Measurements from ENCODE around the gene YPEL2.

YPEL2 gene

GRCh38 chr17:59345476-59345875, 14.0 kb downstream of the YPEL2 start:
- TF ChIP-seq, protein P1, sequence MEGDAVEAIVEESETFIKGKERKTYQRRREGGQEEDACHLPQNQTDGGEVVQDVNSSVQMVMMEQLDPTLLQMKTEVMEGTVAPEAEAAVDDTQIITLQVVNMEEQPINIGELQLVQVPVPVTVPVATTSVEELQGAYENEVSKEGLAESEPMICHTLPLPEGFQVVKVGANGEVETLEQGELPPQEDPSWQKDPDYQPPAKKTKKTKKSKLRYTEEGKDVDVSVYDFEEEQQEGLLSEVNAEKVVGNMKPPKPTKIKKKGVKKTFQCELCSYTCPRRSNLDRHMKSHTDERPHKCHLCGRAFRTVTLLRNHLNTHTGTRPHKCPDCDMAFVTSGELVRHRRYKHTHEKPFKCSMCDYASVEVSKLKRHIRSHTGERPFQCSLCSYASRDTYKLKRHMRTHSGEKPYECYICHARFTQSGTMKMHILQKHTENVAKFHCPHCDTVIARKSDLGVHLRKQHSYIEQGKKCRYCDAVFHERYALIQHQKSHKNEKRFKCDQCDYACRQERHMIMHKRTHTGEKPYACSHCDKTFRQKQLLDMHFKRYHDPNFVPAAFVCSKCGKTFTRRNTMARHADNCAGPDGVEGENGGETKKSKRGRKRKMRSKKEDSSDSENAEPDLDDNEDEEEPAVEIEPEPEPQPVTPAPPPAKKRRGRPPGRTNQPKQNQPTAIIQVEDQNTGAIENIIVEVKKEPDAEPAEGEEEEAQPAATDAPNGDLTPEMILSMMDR (IDR thresholded peaks at IDR 0.05), result no peak
- Mint-ChIP-seq H3K36me3 (ENCODE audit: low read depth) (peaks cover 8% of the 10 kb centered on the region), H3K9me3 (no peaks in the 10 kb centered on the region), H3K4me3 (no peak overlapping the region), H3K27me3 (ENCODE audit: low read depth, poor library complexity) (peaks cover 19% of the 10 kb centered on the region), H3K4me1 (peaks cover 69% of the 10 kb centered on the region), H3K27ac (no peak overlapping the region)
- no peak for DNase-seq

GRCh38 chr17:59346341-59346740, 14.9 kb downstream of the YPEL2 start:
- TF ChIP-seq, protein P1 (IDR thresholded peaks at IDR 0.05), result no peak
- H3K27ac Mint-ChIP-seq, result no peak overlapping the region
- peaks cover 19% of the 10 kb centered on the region for H3K27me3 Mint-ChIP-seq (ENCODE audit: low read depth, poor library complexity)
- H3K4me1 Mint-ChIP-seq, result peaks cover 76% of the 10 kb centered on the region
- H3K9me3 Mint-ChIP-seq, result no peaks in the 10 kb centered on the region
- peaks cover 8% of the 10 kb centered on the region for H3K36me3 Mint-ChIP-seq (ENCODE audit: low read depth)
- H3K4me3 Mint-ChIP-seq, result no peak overlapping the region
- no peak for DNase-seq

GRCh38 chr17:59346876-59347407, 15.5 kb downstream of the YPEL2 start:
- H3K27me3 Mint-ChIP-seq (ENCODE audit: low read depth, poor library complexity), result peaks cover 19% of the 10 kb centered on the region
- no peak overlapping the region for H3K4me3 Mint-ChIP-seq
- no peak overlapping the region for H3K27ac Mint-ChIP-seq
- no peak for DNase-seq
- peaks cover 8% of the 10 kb centered on the region for H3K36me3 Mint-ChIP-seq (ENCODE audit: low read depth)
- TF ChIP-seq, protein P1 (IDR thresholded peaks at IDR 0.05), result no peak
- peaks cover 76% of the 10 kb centered on the region for H3K4me1 Mint-ChIP-seq
- H3K9me3 Mint-ChIP-seq, result no peaks in the 10 kb centered on the region

DNA sequence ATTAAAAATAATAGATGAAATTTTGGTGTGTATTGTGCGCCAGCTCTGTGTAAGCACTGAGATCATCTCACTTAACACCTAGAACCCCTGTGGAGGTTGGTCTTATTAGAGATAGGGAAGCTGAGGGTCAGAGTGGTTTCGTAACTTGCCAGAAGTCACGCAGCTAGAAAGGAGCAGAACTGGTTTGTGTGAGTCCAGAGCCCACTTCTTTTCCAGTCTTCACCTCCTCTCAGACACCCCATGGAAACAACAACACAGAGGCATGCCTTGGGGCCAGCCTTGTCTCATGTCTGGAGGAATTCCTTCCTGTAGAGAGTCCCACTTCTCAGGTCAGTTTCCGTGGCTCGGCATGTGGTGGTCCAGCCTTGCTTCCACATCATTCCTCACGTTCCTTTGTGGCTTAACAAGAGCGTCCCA, 16.5 kb downstream of the YPEL2 start:
- H3K4me1 Mint-ChIP-seq, result peaks cover 75% of the 10 kb centered on the region
- no peak for DNase-seq

DNA sequence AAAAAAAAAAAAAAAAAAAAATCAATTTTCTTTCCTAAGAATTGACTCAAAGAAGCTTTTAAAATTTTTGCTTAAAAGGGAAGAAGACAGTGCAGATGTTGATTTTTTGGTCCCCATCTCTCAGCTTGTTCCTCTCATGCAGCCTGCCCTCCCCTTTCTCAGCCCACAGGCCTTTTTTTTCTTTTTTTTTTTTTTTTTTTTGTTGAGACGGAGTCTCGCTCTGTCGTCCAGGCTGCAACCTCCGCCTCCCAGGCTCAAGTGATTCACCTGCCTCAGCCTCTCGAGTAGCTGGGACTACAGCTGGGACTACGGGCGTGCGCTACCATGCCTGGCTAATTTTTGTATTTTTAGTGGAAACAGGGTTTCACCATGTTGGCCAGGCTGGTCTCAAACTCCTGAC, 17.7 kb downstream of the YPEL2 start:
- Mint-ChIP-seq H3K4me1 (peaks cover 80% of the 10 kb centered on the region), H3K9me3 (no peaks in the 10 kb centered on the region), H3K4me3 (no peak overlapping the region), H3K27me3 (ENCODE audit: low read depth, poor library complexity) (peaks cover 10% of the 10 kb centered on the region), H3K27ac (no peak overlapping the region), H3K36me3 (ENCODE audit: low read depth) (peaks cover 21% of the 10 kb centered on the region)
- TF ChIP-seq, protein P1 (IDR thresholded peaks at IDR 0.05), result no peak
- DNase-seq, result no peak

More for the DNA sequence above, 16.5 kb downstream of the YPEL2 start:
- Mint-ChIP-seq H3K4me3 (no peak overlapping the region), H3K9me3 (no peaks in the 10 kb centered on the region), H3K27ac (no peak overlapping the region), H3K27me3 (ENCODE audit: low read depth, poor library complexity) (peaks cover 19% of the 10 kb centered on the region), H3K36me3 (ENCODE audit: low read depth) (peaks cover 9% of the 10 kb centered on the region)
- TF ChIP-seq, protein P1 (IDR thresholded peaks at IDR 0.05), result no peak

GRCh38 chr17:59353106-59353854, 21.8 kb downstream of the YPEL2 start:
- H3K4me3 Mint-ChIP-seq, result no peak overlapping the region
- DNase-seq, result no peak
- H3K27me3 Mint-ChIP-seq (ENCODE audit: low read depth, poor library complexity), result peaks cover 7% of the 10 kb centered on the region
- peak overlapping the region; percentile 95 for H3K27ac Mint-ChIP-seq
- peaks cover 74% of the 10 kb centered on the region for H3K4me1 Mint-ChIP-seq
- peaks cover 51% of the 10 kb centered on the region for H3K36me3 Mint-ChIP-seq (ENCODE audit: low read depth)
- peaks cover 6% of the 10 kb centered on the region for H3K9me3 Mint-ChIP-seq
- TF ChIP-seq, protein P1 (IDR thresholded peaks at IDR 0.05), result no peak

Data from nephron progenitor cell (in vitro differentiated cells).